Esophagus muscularis mucosa (tissue), 4 donors: Measurements from ENCODE around the gene SLCO2B1. TPM values are rescaled to one million over a fixed set of nuclear protein-coding genes. Genes with fewer than 3 reads are reported as not detected.

Experiments used
- DNase-seq: peaks from one replicate; pipeline ENCODE4 v3.0.0-alpha.2; 2017; ENCODE audit errors: extremely low spot score
- H3K27ac ChIP-seq, 4 donors: fragments of 200-600 bp; sonication (generic); replicated peaks in 1 of 4; 1 replicate in 3 of 4; 2 replicates in 1 of 4; pipeline ENCODE4 v1.5.1; 2016 to 2019; ENCODE audit warnings: mild to moderate bottlenecking in 1 of 4
- H3K27me3 ChIP-seq, 4 donors: fragments of 200-600 bp; sonication (generic); one replicate each; pipeline versions ENCODE4 v1.5.1 to v1.6.0; 2016 to 2019
- H3K36me3 ChIP-seq, 4 donors: fragments of 200-600 bp; sonication (generic); one replicate each; pipeline ENCODE4 v1.5.1; 2016 to 2019
- H3K4me1 ChIP-seq, 4 donors: fragments of 200-600 bp; sonication (generic); one replicate each; pipeline ENCODE4 v1.5.1; 2016 to 2019
- H3K4me3 ChIP-seq, 4 donors: fragments of 200-600 bp; sonication (generic); 1 replicate in 2 of 4; 2 replicates in 2 of 4; pipeline ENCODE4 v1.5.1; 2016 to 2019; ENCODE audit warnings: mild to moderate bottlenecking in 4 of 4, moderate library complexity in 1 of 4
- H3K9me3 ChIP-seq, 4 donors: fragments of 200-600 bp; sonication (generic); 1 replicate in 3 of 4; 2 replicates in 1 of 4; pipeline ENCODE4 v1.5.1; 2016 to 2019
- EP300 ChIP-seq: sonication (generic); formaldehyde crosslinking; IDR thresholded peaks from one replicate; pipeline ENCODE4 v1.6.1; 2017; ENCODE audit warnings: antibody characterized with exemption
- POLR2A ChIP-seq: fragments of 450-650 bp; IDR thresholded peaks from one replicate; pipeline ENCODE4 v1.6.1; 2017; ENCODE audit warnings: antibody characterized with exemption, moderate library complexity, mild to moderate bottlenecking, low read depth
- POLR2AphosphoS5 ChIP-seq, 2 donors: sonication (generic); formaldehyde crosslinking; IDR thresholded peaks; one replicate each; pipeline ENCODE4 v1.6.1; 2017; ENCODE audit warnings: antibody characterized with exemption in 2 of 2
- WGBS: methylation state at CpG from one replicate; pipeline ENCODE4 v1.1.5; 2018; 5-methylcytosine and 5-hydroxymethylcytosine counted together
- intact Hi-C: fragments of 100-400 bp; cut with DNase I; formaldehyde crosslinking; loops from one replicate; pipeline ENCODE4 v1.15.1; 2023
- total RNA-seq, 4 donors: library from RNA; depleted of rRNA; stranded (reverse); fragments of >200 nt; gene quantifications; one replicate each; pipeline versions ENCODE4 v1.1.0 to v1.2.1, GENCODE V29; 2016
- TF ChIP-seq, protein P1 (sequence below), 3 experiments: fragments of 200-600 bp in 2 of 3; fragments of 450-650 bp in 1 of 3; sonication (generic) in 2 of 3; IDR thresholded peaks; one replicate each; pipeline ENCODE4 v1.5.1; 2017 to 2019; ENCODE audit warnings: antibody characterized with exemption in 3 of 3, mild to moderate bottlenecking in 2 of 3, moderate library complexity in 1 of 3

Gene SLCO2B1
- total RNA-seq, 4 donors from 2014 or later: 30.5 to 61.1 (median 33.0) TPM

GRCh38 chr11:75160220-75160757 is 9.4 kb downstream of the SLCO2B1 start:
- WGBS: 63% methylated on average over 6 of the region's 6 CpGs
- Histone ChIP-seq H3K9me3 (no peaks in the 10 kb centered on the region), H3K4me3 (no peak overlapping the region), H3K4me1 (peaks cover 16 to 33% (median 26%) of the 10 kb centered on the region in 4 donors), H3K27ac (peak overlapping the region; percentile 42 to 67 (median 51)), H3K36me3 (no peaks in the 10 kb centered on the region), H3K27me3 (no peaks in the 10 kb centered on the region)
- DNase-seq: no peak
- intact Hi-C loops: no loop called here
- TF ChIP-seq, protein P1, sequence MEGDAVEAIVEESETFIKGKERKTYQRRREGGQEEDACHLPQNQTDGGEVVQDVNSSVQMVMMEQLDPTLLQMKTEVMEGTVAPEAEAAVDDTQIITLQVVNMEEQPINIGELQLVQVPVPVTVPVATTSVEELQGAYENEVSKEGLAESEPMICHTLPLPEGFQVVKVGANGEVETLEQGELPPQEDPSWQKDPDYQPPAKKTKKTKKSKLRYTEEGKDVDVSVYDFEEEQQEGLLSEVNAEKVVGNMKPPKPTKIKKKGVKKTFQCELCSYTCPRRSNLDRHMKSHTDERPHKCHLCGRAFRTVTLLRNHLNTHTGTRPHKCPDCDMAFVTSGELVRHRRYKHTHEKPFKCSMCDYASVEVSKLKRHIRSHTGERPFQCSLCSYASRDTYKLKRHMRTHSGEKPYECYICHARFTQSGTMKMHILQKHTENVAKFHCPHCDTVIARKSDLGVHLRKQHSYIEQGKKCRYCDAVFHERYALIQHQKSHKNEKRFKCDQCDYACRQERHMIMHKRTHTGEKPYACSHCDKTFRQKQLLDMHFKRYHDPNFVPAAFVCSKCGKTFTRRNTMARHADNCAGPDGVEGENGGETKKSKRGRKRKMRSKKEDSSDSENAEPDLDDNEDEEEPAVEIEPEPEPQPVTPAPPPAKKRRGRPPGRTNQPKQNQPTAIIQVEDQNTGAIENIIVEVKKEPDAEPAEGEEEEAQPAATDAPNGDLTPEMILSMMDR (IDR thresholded peaks at IDR 0.05): no peak
- TF ChIP-seq POLR2AphosphoS5 (IDR thresholded peaks at IDR 0.05): peak; percentile 31 to 54

DNA sequence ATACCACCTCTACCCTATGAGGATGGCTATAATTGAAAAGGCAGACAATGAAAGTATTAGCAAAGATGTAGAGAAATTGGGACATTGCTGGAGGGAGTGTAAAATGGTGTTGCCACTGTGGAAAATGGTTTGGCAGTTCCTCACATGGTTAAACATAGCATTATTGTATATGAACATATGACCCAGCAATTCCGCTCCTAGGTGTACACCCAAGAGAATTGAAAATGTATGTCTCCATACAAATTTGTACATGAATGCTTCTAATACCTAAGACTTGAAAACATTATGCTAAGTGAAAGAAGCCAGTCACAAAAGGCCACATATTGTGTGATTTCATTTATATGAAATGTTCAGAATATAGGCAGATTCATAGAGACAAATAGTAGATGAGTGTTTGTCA is 10.0 kb downstream of the SLCO2B1 start:
- no peak for DNase-seq
- Histone ChIP-seq H3K4me3 (no peak overlapping the region), H3K27me3 (no peaks in the 10 kb centered on the region), H3K4me1 (peaks cover 14 to 30% (median 24%) of the 10 kb centered on the region in 4 donors), H3K27ac (peak overlapping the region in 3 of 4 donors; percentile 7 to 38 (median 35)), H3K36me3 (peaks cover 0 to 3% (median 0%) of the 10 kb centered on the region in 4 donors), H3K9me3 (no peaks in the 10 kb centered on the region)
- WGBS: 74% methylated on average over 1 of the region's 1 CpG
- intact Hi-C loops: no loop called here
- TF ChIP-seq, protein P1 (IDR thresholded peaks at IDR 0.05): no peak

DNA sequence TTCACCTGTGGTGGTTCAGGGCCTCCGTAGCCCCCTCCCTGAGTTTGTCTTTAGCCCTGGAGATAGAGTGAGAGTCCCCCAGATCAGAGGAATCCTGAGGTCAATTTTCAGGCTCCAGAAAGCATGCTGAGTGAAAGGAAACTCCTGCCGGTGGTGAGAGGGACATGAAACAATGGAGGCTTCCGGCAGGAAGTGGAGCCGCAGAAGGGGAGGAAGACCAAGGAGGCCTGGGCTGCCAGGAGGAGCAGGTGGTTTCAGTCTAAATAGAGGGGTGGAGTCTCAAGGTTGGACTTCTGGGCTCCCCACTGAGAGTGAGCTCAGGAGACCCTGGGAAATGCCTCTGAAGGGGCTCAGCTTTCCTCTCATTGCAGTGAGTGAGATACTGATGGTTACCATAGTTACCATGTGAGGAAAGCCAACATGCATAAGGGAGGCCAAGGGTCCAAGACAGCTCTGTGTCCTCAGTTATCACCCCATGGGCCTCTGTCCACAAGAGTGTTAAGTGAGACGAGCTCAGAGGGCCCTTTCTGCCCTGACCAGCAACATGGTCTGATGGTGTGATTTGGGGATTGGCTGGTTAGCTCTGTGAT is 10.7 kb downstream of the SLCO2B1 start:
- intact Hi-C loops: no loop called here
- H3K27me3 ChIP-seq: no peaks in the 10 kb centered on the region
- H3K27ac ChIP-seq: peak overlapping the region; percentile 2 to 38 (median 21)
- TF ChIP-seq, protein P1 (IDR thresholded peaks at IDR 0.05): no peak
- TF ChIP-seq EP300 (no peak), POLR2AphosphoS5 (IDR thresholded peaks at IDR 0.05) (peak in 1 of 2 donors; percentile 19)
- no peaks in the 10 kb centered on the region for H3K9me3 ChIP-seq
- peaks cover 0 to 4% (median 0%) of the 10 kb centered on the region in 4 donors for H3K36me3 ChIP-seq
- H3K4me1 ChIP-seq: peaks cover 9 to 26% (median 22%) of the 10 kb centered on the region in 4 donors
- no peak for DNase-seq
- no peak overlapping the region for H3K4me3 ChIP-seq
- WGBS: 56% methylated on average over 5 of the region's 5 CpGs

- no peaks in the 10 kb centered on the region for H3K9me3 ChIP-seq
- H3K36me3 ChIP-seq: peaks cover 0 to 4% (median 0%) of the 10 kb centered on the region in 4 donors
- intact Hi-C loops: no loop called here
- peaks cover 9 to 26% (median 22%) of the 10 kb centered on the region in 4 donors for H3K4me1 ChIP-seq
- no peak overlapping the region for H3K4me3 ChIP-seq
- TF ChIP-seq, protein P1 (IDR thresholded peaks at IDR 0.05): no peak
- TF ChIP-seq EP300 (no peak), POLR2A (no peak), POLR2AphosphoS5 (IDR thresholded peaks at IDR 0.05) (no peak)
- 90% methylated on average over 4 of the region's 7 CpGs for WGBS
- no peaks in the 10 kb centered on the region for H3K27me3 ChIP-seq
- DNase-seq: no peak
- H3K27ac ChIP-seq: no peak overlapping the region
These were observed 12.0 kb downstream of the SLCO2B1 start for GRCh38 chr11:75162954-75163353.
